Fibroblast of mammary gland (primary cell): Measurements from ENCODE around the gene FKRP.
"Not testable (repeated sequence)": the region's sequence is repeated elsewhere in the genome, so short reads cannot be mapped to it uniquely, and the experiment has no call there.

ENCODE experiments used
- DNase-seq: peaks from one replicate; pipeline ENCODE4 v3.0.0-alpha.2; 2010; ENCODE audit warnings: low read depth
- H3K4me3 ChIP-seq: 2 replicates; pipeline ENCODE4 v1.5.1; 2011; ENCODE audit warnings: low read depth, mild to moderate bottlenecking, low read length, moderate library complexity; ENCODE audit not compliant: control insufficient read depth
- CTCF ChIP-seq: conservative IDR thresholded peaks from 2 replicates; pipeline ENCODE4 v1.5.1; 2011; ENCODE audit warnings: low read depth, low read length, inconsistent platforms; ENCODE audit not compliant: control insufficient read depth, insufficient read depth

The FKRP gene

GRCh38 chr19:46798713-46799112, 52.9 kb downstream of the FKRP start:
- DNase-seq = no peak
- no peak for TF ChIP-seq CTCF
- no peak overlapping the region for H3K4me3 ChIP-seq

- TF ChIP-seq CTCF = no peak
- DNase-seq = no peak
- no peak overlapping the region for H3K4me3 ChIP-seq
Measured at GRCh38 chr19:46802152-46802551, 56.3 kb downstream of the FKRP start.

- H3K4me3 ChIP-seq = no peak overlapping the region
- no peak for TF ChIP-seq CTCF
- DNase-seq = no peak
Measured at GRCh38 chr19:46803555-46803954, 57.7 kb downstream of the FKRP start.

- not testable (repeated sequence) for DNase-seq, H3K4me3 ChIP-seq
Measured at GRCh38 chr19:46804432-46804831, 58.6 kb downstream of the FKRP start.

- TF ChIP-seq CTCF = no peak
Measured at GRCh38 chr19:46806656-46807055, 60.8 kb downstream of the FKRP start.

More at GRCh38 chr19:46806656-46807055, 60.8 kb downstream of the FKRP start:
- no peak for DNase-seq
- H3K4me3 ChIP-seq = no peak overlapping the region
